Right lobe of liver (tissue), 4 donors: ENCODE data around the gene PDE1C.

Source experiments
- POLR2A ChIP-seq: fragments of 450-650 bp; IDR thresholded peaks from one replicate; pipeline ENCODE4 v1.6.1; 2017; ENCODE audit warnings: antibody characterized with exemption, mild to moderate bottlenecking
- TF ChIP-seq, protein P1 (sequence below), 4 donors: fragments of 200-600 bp in 3 of 4; fragments of 450-650 bp in 1 of 4; IDR thresholded peaks; one replicate each; pipeline versions ENCODE4 v1.5.1 to v1.8.0; 2016 to 2022; ENCODE audit warnings: antibody characterized with exemption in 4 of 4, mild to moderate bottlenecking in 2 of 4
- donor health status: DM: no; HTN: no; CAD: no.
- donor health status: DM: no; HTN: no; CAD: no.
- donor health status: DM: no; HTN: yes; CAD: no.

DNA sequence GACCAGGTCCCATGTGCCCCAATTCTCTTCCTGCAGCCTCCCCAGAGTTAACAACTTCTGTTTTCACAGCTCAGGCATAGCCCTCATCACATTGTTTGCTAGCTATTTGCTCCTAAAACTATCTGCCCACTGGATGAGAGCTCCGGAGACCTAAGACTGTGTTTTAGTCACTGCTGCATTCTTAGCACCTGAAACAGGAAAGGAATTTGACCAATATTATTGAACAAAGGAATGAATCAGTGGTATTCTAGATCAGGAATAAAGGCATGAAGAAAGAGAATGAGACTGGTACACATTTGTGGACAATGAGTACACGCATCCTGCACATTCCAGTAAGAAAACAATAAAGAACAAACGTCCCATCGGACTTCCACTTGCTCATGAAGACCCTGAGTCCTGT lies 328.4 kb downstream of the PDE1C start:
- no peak for TF ChIP-seq POLR2A
- TF ChIP-seq, protein P1, sequence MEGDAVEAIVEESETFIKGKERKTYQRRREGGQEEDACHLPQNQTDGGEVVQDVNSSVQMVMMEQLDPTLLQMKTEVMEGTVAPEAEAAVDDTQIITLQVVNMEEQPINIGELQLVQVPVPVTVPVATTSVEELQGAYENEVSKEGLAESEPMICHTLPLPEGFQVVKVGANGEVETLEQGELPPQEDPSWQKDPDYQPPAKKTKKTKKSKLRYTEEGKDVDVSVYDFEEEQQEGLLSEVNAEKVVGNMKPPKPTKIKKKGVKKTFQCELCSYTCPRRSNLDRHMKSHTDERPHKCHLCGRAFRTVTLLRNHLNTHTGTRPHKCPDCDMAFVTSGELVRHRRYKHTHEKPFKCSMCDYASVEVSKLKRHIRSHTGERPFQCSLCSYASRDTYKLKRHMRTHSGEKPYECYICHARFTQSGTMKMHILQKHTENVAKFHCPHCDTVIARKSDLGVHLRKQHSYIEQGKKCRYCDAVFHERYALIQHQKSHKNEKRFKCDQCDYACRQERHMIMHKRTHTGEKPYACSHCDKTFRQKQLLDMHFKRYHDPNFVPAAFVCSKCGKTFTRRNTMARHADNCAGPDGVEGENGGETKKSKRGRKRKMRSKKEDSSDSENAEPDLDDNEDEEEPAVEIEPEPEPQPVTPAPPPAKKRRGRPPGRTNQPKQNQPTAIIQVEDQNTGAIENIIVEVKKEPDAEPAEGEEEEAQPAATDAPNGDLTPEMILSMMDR (IDR thresholded peaks at IDR 0.05) = no peak
